ENCODE results near the gene SLC9A1.
A peak's percentile ranks its signal among the peaks of the same experiment; 100 is the strongest.

Gene SLC9A1

GRCh38 chr1:27116232-27116631 lies 38.7 kb downstream of the SLC9A1 start:
- Mint-ChIP-seq H3K36me3 (ENCODE audit: low read depth) (peaks cover 17% of the 10 kb centered on the region), H3K27ac (no peak overlapping the region), H3K27me3 (ENCODE audit: low read depth) (no peaks in the 10 kb centered on the region), H3K9me3 (no peaks in the 10 kb centered on the region), H3K4me3 (no peak overlapping the region), H3K4me1 (ENCODE audit: low read depth) (peaks cover 31% of the 10 kb centered on the region)
- DNase-seq (ENCODE audit: low spot score), result no peak

DNA sequence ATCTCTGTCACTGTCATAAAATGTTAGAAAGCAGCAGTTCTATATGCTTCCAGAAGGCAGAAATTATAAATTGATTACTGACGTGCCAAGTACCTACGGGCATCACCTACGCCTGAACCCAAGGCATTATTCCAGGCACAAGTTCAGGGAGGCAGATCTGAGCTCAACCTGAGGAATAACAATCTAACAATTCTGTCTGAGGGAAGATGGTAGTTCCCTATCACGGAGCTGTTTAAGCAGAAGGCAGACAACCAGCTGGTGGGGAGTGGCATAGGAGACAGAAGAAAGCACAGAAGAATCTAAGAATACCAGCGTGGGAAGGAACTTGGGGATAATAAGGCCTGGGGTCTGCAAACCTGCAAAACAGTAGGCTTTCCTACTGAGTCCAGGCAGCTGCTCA lies 40.4 kb downstream of the SLC9A1 start:
- Mint-ChIP-seq H3K4me1 (ENCODE audit: low read depth) (peaks cover 31% of the 10 kb centered on the region), H3K36me3 (ENCODE audit: low read depth) (peaks cover 17% of the 10 kb centered on the region), H3K27me3 (ENCODE audit: low read depth) (no peaks in the 10 kb centered on the region), H3K4me3 (no peak overlapping the region), H3K27ac (no peak overlapping the region), H3K9me3 (no peaks in the 10 kb centered on the region)
- DNase-seq (ENCODE audit: low spot score), result no peak

DNA sequence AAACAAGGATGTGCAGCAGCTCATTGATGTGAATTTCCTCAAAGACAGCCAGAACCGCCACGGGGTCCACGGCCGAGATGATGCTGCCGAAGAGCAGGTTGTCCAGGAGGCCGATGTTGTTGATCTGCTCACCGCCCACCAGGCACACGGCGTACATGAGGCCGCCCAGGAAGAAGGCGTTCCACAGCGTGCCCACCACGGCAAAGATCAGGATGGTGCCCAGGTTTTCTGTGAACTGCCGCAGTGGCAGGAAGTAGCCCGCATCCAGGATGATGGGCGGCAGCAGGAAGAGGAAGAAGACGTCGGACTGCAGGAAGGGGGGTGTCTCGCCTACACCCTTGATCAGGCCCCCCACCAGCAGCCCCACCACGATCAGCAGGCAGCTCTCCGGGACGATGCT lies 41.1 kb downstream of the SLC9A1 start:
- Mint-ChIP-seq H3K27ac (no peak overlapping the region), H3K4me3 (peak overlapping the region; percentile 6), H3K36me3 (ENCODE audit: low read depth) (peaks cover 17% of the 10 kb centered on the region), H3K9me3 (no peaks in the 10 kb centered on the region), H3K4me1 (ENCODE audit: low read depth) (peaks cover 33% of the 10 kb centered on the region), H3K27me3 (ENCODE audit: low read depth) (no peaks in the 10 kb centered on the region)
- no peak for DNase-seq (ENCODE audit: low spot score)

DNA sequence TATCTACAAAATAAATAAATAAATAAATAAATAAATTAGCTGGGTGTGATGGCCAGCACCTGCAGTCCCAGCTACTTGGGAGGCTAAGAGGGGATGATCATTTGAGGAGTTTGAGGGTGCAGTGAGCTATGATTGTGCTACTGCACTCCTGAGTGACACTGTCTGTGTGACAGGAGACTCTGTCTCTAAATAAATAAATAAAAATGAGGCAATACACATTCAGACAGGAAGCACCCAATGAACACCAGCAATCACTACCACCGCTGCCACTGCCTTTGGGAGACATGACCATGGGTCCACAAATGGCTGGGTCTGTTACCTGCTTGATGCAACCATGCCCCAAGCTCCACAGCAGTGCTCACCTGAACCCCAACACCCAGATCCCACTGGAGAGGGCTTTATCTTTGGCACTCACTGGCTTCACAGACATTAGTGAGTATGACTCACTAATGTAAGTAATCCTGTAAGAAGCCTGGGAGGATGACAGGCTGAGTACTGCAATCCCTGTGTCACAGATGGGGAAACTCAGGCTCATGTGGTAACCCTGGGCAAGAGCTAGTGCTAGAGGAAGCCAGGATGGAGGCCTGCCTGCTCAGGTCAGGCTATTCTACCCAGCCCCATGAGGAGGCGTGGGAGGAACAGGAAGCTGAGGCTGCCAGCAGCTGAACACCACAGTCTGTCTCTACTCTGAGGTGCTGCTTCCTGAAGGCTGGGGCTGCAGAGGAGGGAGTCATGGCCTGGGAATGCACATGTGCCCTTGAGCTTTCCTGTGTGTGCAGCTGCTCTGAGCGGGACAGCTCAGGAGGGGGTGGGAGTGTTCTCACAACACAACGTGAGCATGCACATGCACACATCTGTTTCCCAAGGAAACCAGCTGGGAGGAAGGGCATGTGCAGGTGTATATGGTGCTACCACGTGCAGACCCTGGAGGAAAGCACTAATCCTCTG lies 43.0 kb downstream of the SLC9A1 start:
- no peaks in the 10 kb centered on the region for H3K9me3 Mint-ChIP-seq
- peak overlapping the region; percentile 53 for H3K4me3 Mint-ChIP-seq
- peaks cover 20% of the 10 kb centered on the region for H3K36me3 Mint-ChIP-seq (ENCODE audit: low read depth)
- DNase-seq (ENCODE audit: low spot score), result peak; percentile 76
- H3K27ac Mint-ChIP-seq, result peak overlapping the region; percentile 78
- peaks cover 32% of the 10 kb centered on the region for H3K4me1 Mint-ChIP-seq (ENCODE audit: low read depth)
- no peaks in the 10 kb centered on the region for H3K27me3 Mint-ChIP-seq (ENCODE audit: low read depth)

DNA sequence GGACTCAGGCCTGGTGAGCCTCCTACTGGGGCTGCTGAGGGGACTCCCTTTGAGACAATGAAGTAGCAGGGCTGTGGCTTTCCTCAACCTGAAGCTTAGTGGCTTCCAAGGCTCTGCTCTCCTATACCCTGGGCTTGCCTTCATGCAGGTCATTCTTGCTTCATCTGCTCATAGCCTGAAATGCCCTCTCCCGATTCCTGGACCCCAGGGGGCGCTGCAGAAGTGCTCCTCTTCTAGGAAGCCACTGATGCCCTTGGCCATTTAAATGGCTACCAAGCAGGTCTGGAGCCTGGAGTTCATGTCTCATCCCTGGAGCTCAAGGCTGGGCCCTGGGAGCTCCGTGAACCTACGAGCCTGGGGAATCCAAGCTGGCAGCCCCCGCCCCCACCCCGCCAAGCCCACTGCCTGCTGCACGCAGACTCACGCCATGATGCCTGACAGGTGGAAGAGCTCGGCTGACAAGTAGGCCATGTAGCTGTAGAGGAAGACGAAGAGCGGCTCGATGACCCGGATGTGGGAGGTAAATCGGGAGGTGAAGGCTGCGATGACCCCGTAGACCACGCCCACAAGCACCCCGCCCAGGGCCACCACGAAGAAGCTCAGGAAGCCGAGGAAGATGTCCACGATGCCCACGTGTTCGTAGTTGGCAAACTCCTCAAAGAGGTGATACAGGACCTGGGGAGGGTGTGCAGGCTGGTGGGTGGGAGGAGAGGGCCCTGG lies 45.7 kb downstream of the SLC9A1 start:
- no peaks in the 10 kb centered on the region for H3K27me3 Mint-ChIP-seq (ENCODE audit: low read depth)
- no peak overlapping the region for H3K4me3 Mint-ChIP-seq
- DNase-seq (ENCODE audit: low spot score), result no peak
- no peaks in the 10 kb centered on the region for H3K9me3 Mint-ChIP-seq
- H3K36me3 Mint-ChIP-seq (ENCODE audit: low read depth), result peaks cover 20% of the 10 kb centered on the region
- peaks cover 24% of the 10 kb centered on the region for H3K4me1 Mint-ChIP-seq (ENCODE audit: low read depth)
- no peak overlapping the region for H3K27ac Mint-ChIP-seq

DNA sequence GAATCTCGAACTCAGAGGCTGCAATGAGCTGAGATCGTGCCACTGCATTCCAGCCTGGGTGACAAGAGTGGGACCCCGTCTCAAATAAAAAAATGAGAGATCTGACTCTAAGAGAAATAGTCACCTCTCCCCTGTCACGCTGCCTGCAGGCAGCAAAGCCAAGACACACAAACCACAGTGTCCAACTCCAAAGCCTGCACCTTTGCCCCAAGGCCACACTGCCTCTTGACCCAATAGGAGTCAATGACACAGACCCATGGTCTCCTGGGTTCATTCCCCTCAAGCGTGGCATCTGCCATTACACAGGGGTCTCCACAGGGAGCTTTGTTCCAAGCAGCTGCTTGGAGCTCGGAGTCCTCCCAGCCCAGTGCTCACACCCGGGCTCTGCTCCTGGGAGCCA lies 46.3 kb downstream of the SLC9A1 start:
- Mint-ChIP-seq H3K36me3 (ENCODE audit: low read depth) (peaks cover 14% of the 10 kb centered on the region), H3K9me3 (no peaks in the 10 kb centered on the region), H3K27ac (no peak overlapping the region), H3K27me3 (ENCODE audit: low read depth) (no peaks in the 10 kb centered on the region), H3K4me1 (ENCODE audit: low read depth) (peaks cover 18% of the 10 kb centered on the region), H3K4me3 (no peak overlapping the region)
- no peak for DNase-seq (ENCODE audit: low spot score)

GRCh38 chr1:27106561-27107323 lies 48.2 kb downstream of the SLC9A1 start:
- peak overlapping the region; percentile 44 for H3K27ac Mint-ChIP-seq
- no peaks in the 10 kb centered on the region for H3K27me3 Mint-ChIP-seq (ENCODE audit: low read depth)
- H3K36me3 Mint-ChIP-seq (ENCODE audit: low read depth), result peaks cover 3% of the 10 kb centered on the region
- H3K4me3 Mint-ChIP-seq, result no peak overlapping the region
- DNase-seq (ENCODE audit: low spot score), result no peak
- H3K9me3 Mint-ChIP-seq, result no peaks in the 10 kb centered on the region
- peaks cover 5% of the 10 kb centered on the region for H3K4me1 Mint-ChIP-seq (ENCODE audit: low read depth)

GRCh38 chr1:27105018-27105417 lies 49.9 kb downstream of the SLC9A1 start:
- H3K27ac Mint-ChIP-seq, result no peak overlapping the region
- no peaks in the 10 kb centered on the region for H3K9me3 Mint-ChIP-seq
- H3K4me1 Mint-ChIP-seq (ENCODE audit: low read depth), result peaks cover 2% of the 10 kb centered on the region
- no peak for DNase-seq (ENCODE audit: low spot score)
- H3K27me3 Mint-ChIP-seq (ENCODE audit: low read depth), result no peaks in the 10 kb centered on the region
- peaks cover 3% of the 10 kb centered on the region for H3K36me3 Mint-ChIP-seq (ENCODE audit: low read depth)
- H3K4me3 Mint-ChIP-seq, result no peak overlapping the region

DNA sequence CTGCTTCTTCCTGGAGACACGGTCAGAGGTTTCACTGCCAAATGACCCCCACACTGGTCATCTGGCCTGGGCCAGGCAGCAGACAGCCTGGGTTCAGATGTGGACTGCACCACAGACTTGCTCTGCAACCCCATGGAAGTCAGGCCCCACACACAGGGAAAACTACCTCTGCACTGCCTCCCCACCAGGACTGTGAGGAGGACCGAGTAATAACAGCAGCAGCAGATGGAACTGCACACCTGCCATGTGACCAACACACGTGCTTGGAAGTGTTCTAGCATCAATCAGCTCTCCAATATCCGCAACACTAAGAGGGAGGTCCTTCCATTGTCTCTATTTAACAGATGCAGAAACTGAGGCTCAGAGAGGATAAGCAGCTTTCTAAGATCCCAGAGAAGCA lies 51.4 kb downstream of the SLC9A1 start:
- no peak overlapping the region for H3K4me3 Mint-ChIP-seq
- H3K9me3 Mint-ChIP-seq, result no peaks in the 10 kb centered on the region
- no peak for DNase-seq (ENCODE audit: low spot score)
- H3K4me1 Mint-ChIP-seq (ENCODE audit: low read depth), result no peaks in the 10 kb centered on the region
- peaks cover 3% of the 10 kb centered on the region for H3K36me3 Mint-ChIP-seq (ENCODE audit: low read depth)
- H3K27ac Mint-ChIP-seq, result no peak overlapping the region
- no peaks in the 10 kb centered on the region for H3K27me3 Mint-ChIP-seq (ENCODE audit: low read depth)

DNA sequence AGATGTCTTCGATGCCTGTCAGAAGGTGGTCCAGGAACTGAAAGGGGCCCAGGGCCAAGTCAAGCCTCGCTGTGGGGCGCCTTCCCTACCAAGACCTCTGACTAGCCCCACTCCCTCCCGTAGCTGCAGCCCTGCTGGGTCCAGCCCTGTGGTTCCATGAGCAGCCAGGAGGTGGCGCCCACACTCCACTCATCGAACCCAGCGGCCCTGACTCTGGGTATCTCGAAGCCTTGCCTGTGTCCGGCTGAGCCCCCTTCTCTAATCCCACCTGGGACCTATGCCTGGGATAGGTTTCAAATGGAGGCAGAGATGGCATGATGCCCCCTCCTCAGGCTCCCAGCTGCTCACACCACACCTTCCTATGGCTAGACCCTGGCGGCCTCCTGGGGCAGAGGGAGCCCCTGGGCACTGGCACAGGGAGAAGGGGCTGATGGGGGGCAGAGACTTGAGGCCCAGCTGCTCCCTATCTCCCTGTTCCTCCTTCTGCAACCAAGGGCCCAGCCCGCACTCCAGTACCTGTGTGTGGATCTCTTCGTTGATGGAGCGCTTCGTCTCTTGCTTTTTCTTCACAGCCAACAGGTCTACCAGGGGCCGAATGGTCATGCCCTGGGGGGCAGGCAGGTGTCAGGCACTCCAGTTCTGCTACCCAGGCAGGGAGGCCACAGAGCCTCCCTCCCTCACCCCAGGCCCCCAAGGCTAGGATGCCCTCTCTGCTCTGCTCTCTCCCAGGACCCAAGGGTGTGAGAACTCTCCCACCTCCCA lies 52.0 kb downstream of the SLC9A1 start:
- Mint-ChIP-seq H3K4me3 (no peak overlapping the region), H3K27ac (peak overlapping the region; percentile 22), H3K9me3 (no peaks in the 10 kb centered on the region), H3K27me3 (ENCODE audit: low read depth) (no peaks in the 10 kb centered on the region), H3K4me1 (ENCODE audit: low read depth) (no peaks in the 10 kb centered on the region), H3K36me3 (ENCODE audit: low read depth) (peaks cover 3% of the 10 kb centered on the region)
- DNase-seq (ENCODE audit: low spot score), result peak; percentile 61

- peaks cover 3% of the 10 kb centered on the region for H3K4me1 Mint-ChIP-seq (ENCODE audit: low read depth)
- no peaks in the 10 kb centered on the region for H3K27me3 Mint-ChIP-seq (ENCODE audit: low read depth)
- no peak overlapping the region for H3K27ac Mint-ChIP-seq
- H3K4me3 Mint-ChIP-seq, result no peak overlapping the region
- no peaks in the 10 kb centered on the region for H3K9me3 Mint-ChIP-seq
- DNase-seq (ENCODE audit: low spot score), result no peak
- peaks cover 2% of the 10 kb centered on the region for H3K36me3 Mint-ChIP-seq (ENCODE audit: low read depth)
Observed at GRCh38 chr1:27102134-27102706, 52.7 kb downstream of the SLC9A1 start.

DNA sequence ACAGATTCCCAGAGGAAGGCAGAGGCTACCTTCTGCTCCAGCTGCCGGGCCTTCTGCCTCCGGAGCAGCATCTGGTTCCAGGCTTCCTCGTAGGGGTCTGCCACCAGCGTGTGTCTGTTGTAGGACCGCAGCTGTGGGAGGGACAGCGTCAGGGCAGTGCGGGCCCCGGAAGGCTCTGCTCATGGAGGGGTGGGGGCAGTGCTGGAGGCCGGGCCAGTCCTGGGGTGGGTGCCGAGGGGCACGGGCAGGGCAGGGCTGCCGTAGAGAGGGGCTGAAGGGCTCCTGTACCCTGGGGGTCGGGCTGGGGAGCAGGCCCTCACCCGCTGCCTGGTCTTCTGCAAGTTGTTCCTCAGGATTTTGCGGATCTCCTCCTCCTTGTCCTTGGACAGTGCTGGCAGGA lies 53.2 kb downstream of the SLC9A1 start:
- Mint-ChIP-seq H3K9me3 (no peaks in the 10 kb centered on the region), H3K27me3 (ENCODE audit: low read depth) (no peaks in the 10 kb centered on the region), H3K36me3 (ENCODE audit: low read depth) (no peaks in the 10 kb centered on the region), H3K27ac (no peak overlapping the region), H3K4me1 (ENCODE audit: low read depth) (peaks cover 3% of the 10 kb centered on the region), H3K4me3 (no peak overlapping the region)
- no peak for DNase-seq (ENCODE audit: low spot score)

GRCh38 chr1:27101054-27101491 lies 53.9 kb downstream of the SLC9A1 start:
- H3K4me1 Mint-ChIP-seq (ENCODE audit: low read depth), result peaks cover 3% of the 10 kb centered on the region
- no peaks in the 10 kb centered on the region for H3K9me3 Mint-ChIP-seq
- no peaks in the 10 kb centered on the region for H3K36me3 Mint-ChIP-seq (ENCODE audit: low read depth)
- H3K27me3 Mint-ChIP-seq (ENCODE audit: low read depth), result no peaks in the 10 kb centered on the region
- DNase-seq (ENCODE audit: low spot score), result no peak
- no peak overlapping the region for H3K4me3 Mint-ChIP-seq
- H3K27ac Mint-ChIP-seq, result no peak overlapping the region

All from T-helper 2 cell treated with Interferon-gamma antibody and Interleukin-4, amounts not matched to agents 5 μg/mL and 100 μg/mL, for 36 hours (primary cell).